Bronchial epithelial cell (primary cell): ENCODE data around the gene CAPN7. TPM values are rescaled to one million over a fixed set of nuclear protein-coding genes. Genes with fewer than 3 reads are reported as not detected.

ENCODE experiments used
- DNase-seq: peaks from one replicate; pipeline ENCODE4 v3.0.0-alpha.2; 2010; ENCODE audit warnings: low read depth
- FAIRE-seq: peaks from 2 replicates; lab custom pipeline; 2011; peaks lifted over from hg19 to GRCh38; lab: Jason Lieb, UNC
- H3K27me3 ChIP-seq: 2 replicates; pipeline ENCODE4 v1.5.1; 2011; ENCODE audit warnings: low read length; ENCODE audit not compliant: control insufficient read depth, insufficient read depth
- H3K36me3 ChIP-seq: 2 replicates; pipeline ENCODE4 v1.5.1; 2011; ENCODE audit warnings: low read length; ENCODE audit not compliant: control insufficient read depth, insufficient read depth
- H3K4me3 ChIP-seq: 2 replicates; pipeline ENCODE4 v1.5.1; 2011; ENCODE audit warnings: mild to moderate bottlenecking, low read depth, low read length, control low read depth
- CTCF ChIP-seq: IDR thresholded peaks from 2 replicates; pipeline ENCODE4 v1.5.1; 2011; ENCODE audit warnings: mild to moderate bottlenecking, moderate library complexity, low read length, control low read depth, inconsistent platforms; ENCODE audit not compliant: insufficient read depth, severe bottlenecking
- total RNA-seq: library from RNA; depleted of rRNA; stranded (reverse); fragments of >200 nt; gene quantifications from 2 replicates; pipeline ENCODE4 v1.2.1, GENCODE V29; 2014

The CAPN7 gene
- total RNA-seq, 1 donor from 2014 or later: 34.2 TPM

GRCh38 chr3:15258720-15259119 is 52.7 kb downstream of the CAPN7 start:
- Histone ChIP-seq H3K36me3 (peaks cover 11% of the 10 kb centered on the region), H3K27me3 (no peaks in the 10 kb centered on the region), H3K4me3 (no peak overlapping the region)
- no peak for TF ChIP-seq CTCF
- no peak for FAIRE-seq
- no peak for DNase-seq

GRCh38 chr3:15260531-15260930 is 54.5 kb downstream of the CAPN7 start:
- FAIRE-seq (no peak), DNase-seq (no peak)
- H3K4me3 ChIP-seq: no peak overlapping the region
- no peak for TF ChIP-seq CTCF
- H3K27me3 ChIP-seq: no peaks in the 10 kb centered on the region
- H3K36me3 ChIP-seq: peaks cover 8% of the 10 kb centered on the region

- no peak for TF ChIP-seq CTCF
- Histone ChIP-seq H3K36me3 (peaks cover 4% of the 10 kb centered on the region), H3K27me3 (no peaks in the 10 kb centered on the region), H3K4me3 (no peak overlapping the region)
- DNase-seq (no peak), FAIRE-seq (no peak)
These were observed 55.2 kb downstream of the CAPN7 start for GRCh38 chr3:15261274-15261673.

GRCh38 chr3:15262021-15262420 is 56.0 kb downstream of the CAPN7 start:
- no peak overlapping the region for H3K4me3 ChIP-seq
- TF ChIP-seq CTCF: no peak
- peaks cover under 1% of the 10 kb centered on the region for H3K36me3 ChIP-seq
- no peaks in the 10 kb centered on the region for H3K27me3 ChIP-seq
- no peak for FAIRE-seq
- DNase-seq: no peak

GRCh38 chr3:15263120-15263519 is 57.1 kb downstream of the CAPN7 start:
- no peaks in the 10 kb centered on the region for H3K27me3 ChIP-seq
- H3K36me3 ChIP-seq: no peaks in the 10 kb centered on the region
- no peak overlapping the region for H3K4me3 ChIP-seq
- no peak for DNase-seq
- TF ChIP-seq CTCF: no peak
- no peak for FAIRE-seq

- Histone ChIP-seq H3K27me3 (no peaks in the 10 kb centered on the region), H3K4me3 (no peak overlapping the region), H3K36me3 (no peaks in the 10 kb centered on the region)
- FAIRE-seq (no peak), DNase-seq (no peak)
- no peak for TF ChIP-seq CTCF
These were observed 57.9 kb downstream of the CAPN7 start for GRCh38 chr3:15263926-15264325.
